Liver (tissue), 9 donors: ENCODE measurements around the gene KRTAP5-2. TPM values are rescaled to one million over a fixed set of nuclear protein-coding genes. Genes with fewer than 3 reads are reported as not detected.
"Not testable (repeated sequence)": the region's sequence is repeated elsewhere in the genome, so short reads cannot be mapped to it uniquely, and the experiment has no call there.

ENCODE experiments used
- DNase-seq: peaks from one replicate; pipeline ENCODE4 v3.0.0-alpha.2; 2017; ENCODE audit warnings: low spot score
- H3K27ac ChIP-seq, 2 donors: one replicate each; pipeline ENCODE4 v1.7.0; 2013; ENCODE audit warnings: inconsistent platforms in 2 of 2, low read length in 2 of 2, control low read depth in 1 of 2, low read depth in 1 of 2, mild to moderate bottlenecking in 1 of 2
- H3K27me3 ChIP-seq, 4 donors: one replicate each; pipeline versions ENCODE4 v1.6.1 to v1.7.0; 2013; ENCODE audit warnings: low read length in 3 of 4, inconsistent platforms in 1 of 4, mild to moderate bottlenecking in 1 of 4, moderate library complexity in 1 of 4; ENCODE audit not compliant: control insufficient read depth in 4 of 4, insufficient read depth in 4 of 4
- H3K36me3 ChIP-seq, 4 donors: one replicate each; pipeline versions ENCODE4 v1.6.1 to v1.7.0; 2013; ENCODE audit warnings: low read length in 3 of 4, mild to moderate bottlenecking in 3 of 4, low read depth in 1 of 4, moderate library complexity in 1 of 4; ENCODE audit not compliant: control insufficient read depth in 4 of 4, insufficient read depth in 3 of 4
- H3K4me1 ChIP-seq, 4 donors: one replicate each; pipeline versions ENCODE4 v1.6.1 to v1.7.0; 2013; ENCODE audit warnings: low read length in 3 of 4, mild to moderate bottlenecking in 3 of 4, moderate library complexity in 1 of 4; ENCODE audit not compliant: control insufficient read depth in 4 of 4, insufficient read depth in 4 of 4
- H3K4me3 ChIP-seq, 3 donors: one replicate each; pipeline versions ENCODE4 v1.6.1 to v1.7.0; 2013; ENCODE audit warnings: low read length in 3 of 3, control low read depth in 1 of 3, low read depth in 1 of 3, mild to moderate bottlenecking in 1 of 3
- H3K9ac ChIP-seq, 2 donors: one replicate each; pipeline ENCODE4 v1.7.0; 2013; ENCODE audit warnings: low read length in 2 of 2, mild to moderate bottlenecking in 2 of 2, moderate library complexity in 2 of 2, control low read depth in 1 of 2, low read depth in 1 of 2
- H3K9me3 ChIP-seq, 4 donors: one replicate each; pipeline versions ENCODE4 v1.6.1 to v1.7.0; 2013; ENCODE audit warnings: low read length in 3 of 4; ENCODE audit not compliant: control insufficient read depth in 4 of 4
- ATF3 ChIP-seq: IDR thresholded peaks from 2 replicates; pipeline ENCODE4 v1.6.1; 2016; ENCODE audit warnings: antibody characterized with exemption
- CTCF ChIP-seq: fragments of 150-350 bp; IDR thresholded peaks from 2 replicates; pipeline ENCODE4 v1.5.1; 2017; ENCODE audit warnings: improper control_type of control experiment, low read depth, low read length; ENCODE audit not compliant: missing input control
- HNF4A ChIP-seq, 2 donors: conservative IDR thresholded peaks; 2 replicates each; pipeline ENCODE4 v1.6.1; 2016; ENCODE audit warnings: antibody characterized with exemption in 2 of 2, mild to moderate bottlenecking in 2 of 2
- HNF4G ChIP-seq: IDR thresholded peaks from 2 replicates; pipeline ENCODE4 v1.6.1; 2016; ENCODE audit warnings: antibody characterized with exemption
- REST ChIP-seq: IDR thresholded peaks from 2 replicates; pipeline ENCODE4 v1.6.1; 2016; ENCODE audit warnings: antibody characterized with exemption, mild to moderate bottlenecking
- TAF1 ChIP-seq: conservative IDR thresholded peaks from 2 replicates; pipeline ENCODE4 v1.6.1; 2016; ENCODE audit warnings: antibody characterized with exemption, mild to moderate bottlenecking
- YY1 ChIP-seq: IDR thresholded peaks from 2 replicates; pipeline ENCODE4 v1.6.1; 2016; ENCODE audit warnings: antibody characterized with exemption, mild to moderate bottlenecking
- WGBS: extraction: QIAGEN DNeasy Blood & Tissue Kit; methylation state at CpG from one replicate; pipeline ENCODE4 v1.1.7; 2013; 5-methylcytosine and 5-hydroxymethylcytosine counted together
- polyA plus RNA-seq, 2 donors: library from polyadenylated mRNA; stranded (reverse) in 1 of 2; unstranded in 1 of 2; fragments of 200-250 nt in 1 of 2; fragments of >200 nt in 1 of 2; fragmentation: Nextera tagmentation in 1 of 2; extraction: Ambion mirVana in 1 of 2; gene quantifications; one replicate each; pipeline versions ENCODE4 v1.2.1 to v1.2.3, GENCODE V29; 2013 to 2015
- total RNA-seq, 2 donors: library from RNA; depleted of rRNA; stranded (reverse); fragments of >200 nt; gene quantifications; one replicate each; pipeline ENCODE4 v1.2.3, GENCODE V29; 2014
- donor health status: healthy.
- donor health status: healthy.
- donor health status: healthy.
- donor health status: healthy.
- donor health status: healthy.

The KRTAP5-2 gene
- total and polyA plus RNA-seq, 4 donors: 0.08 TPM; not detected in 3

GRCh38 chr11:1586699-1587098 lies 11.4 kb downstream of the KRTAP5-2 start:
- H3K4me3 ChIP-seq: no peak overlapping the region
- 64% methylated on average over 2 of the region's 2 CpGs for WGBS
- no peaks in the 10 kb centered on the region for H3K9me3 ChIP-seq
- no peak for DNase-seq
- no peak overlapping the region for H3K9ac ChIP-seq
- no peak overlapping the region for H3K27ac ChIP-seq
- no peaks in the 10 kb centered on the region for H3K4me1 ChIP-seq
- no peaks in the 10 kb centered on the region for H3K36me3 ChIP-seq
- TF ChIP-seq HNF4A (conservative IDR thresholded peaks at IDR 0.05): no peak
- TF ChIP-seq CTCF: no peak
- TF ChIP-seq TAF1: no peak
- TF ChIP-seq HNF4G: no peak
- no peak for TF ChIP-seq YY1
- TF ChIP-seq ATF3: no peak
- no peak for TF ChIP-seq REST
- H3K27me3 ChIP-seq: no peaks in the 10 kb centered on the region

GRCh38 chr11:1584661-1585370 lies 13.3 kb downstream of the KRTAP5-2 start, which contains the start of gene KRTAP5-1:
TSS of gene KRTAP5-1 (minus strand) at chr11:1585283. CDS start at chr11:1585249, 34 bp downstream.
- not testable (repeated sequence) for H3K27ac ChIP-seq, H3K9me3 ChIP-seq, H3K4me3 ChIP-seq, H3K36me3 ChIP-seq, DNase-seq, H3K4me1 ChIP-seq, H3K9ac ChIP-seq, H3K27me3 ChIP-seq
- WGBS: 67% methylated on average over 9 of the region's 9 CpGs

GRCh38 chr11:1582909-1583308 lies 15.2 kb downstream of the KRTAP5-2 start:
- DNase-seq, H3K4me1 ChIP-seq, H3K27ac ChIP-seq, H3K4me3 ChIP-seq, H3K9ac ChIP-seq, H3K27me3 ChIP-seq, H3K36me3 ChIP-seq, H3K9me3 ChIP-seq: not testable (repeated sequence)
- WGBS: 80% methylated on average over 2 of the region's 2 CpGs
